Transverse colon (tissue), 4 donors: Measurements from ENCODE around the gene PLEKHA7. TPM values are rescaled to one million over a fixed set of nuclear protein-coding genes. Genes with fewer than 3 reads are reported as not detected.

Source experiments
- DNase-seq: peaks from one replicate; pipeline ENCODE4 v3.0.0-alpha.2; 2019
- H3K27ac ChIP-seq, 4 donors: fragments of 200-600 bp; sonication (generic); 2 replicates each; pipeline ENCODE4 v1.5.1; 2016 to 2018; ENCODE audit warnings: inconsistent platforms in 4 of 4
- H3K27me3 ChIP-seq: fragments of 200-600 bp; sonication (generic); 2 replicates; pipeline ENCODE4 v1.5.1; 2017; ENCODE audit warnings: inconsistent platforms
- H3K36me3 ChIP-seq, 4 donors: fragments of 200-600 bp; sonication (generic); 2 replicates each; pipeline ENCODE4 v1.5.1; 2017 to 2019; ENCODE audit warnings: inconsistent platforms in 4 of 4
- H3K4me1 ChIP-seq, 4 donors: fragments of 200-600 bp; sonication (generic); 2 replicates each; pipeline ENCODE4 v1.5.1; 2017 to 2020; ENCODE audit warnings: inconsistent platforms in 4 of 4
- H3K4me3 ChIP-seq, 4 donors: fragments of 200-600 bp; sonication (generic); 1 replicate in 1 of 4; 2 replicates in 3 of 4; pipeline versions ENCODE4 v1.5.1 to v1.6.1; 2017 to 2019; ENCODE audit warnings: inconsistent platforms in 4 of 4
- H3K9me3 ChIP-seq, 2 donors: fragments of 200-600 bp; sonication (generic); 2 replicates each; pipeline ENCODE4 v1.5.1; 2017 to 2019; ENCODE audit warnings: inconsistent platforms in 2 of 2
- EP300 ChIP-seq: sonication (generic); formaldehyde crosslinking; IDR thresholded peaks from one replicate; pipeline ENCODE4 v1.6.1; 2017; ENCODE audit warnings: antibody characterized with exemption, low read depth
- POLR2A ChIP-seq: fragments of 450-650 bp; IDR thresholded peaks from one replicate; pipeline ENCODE4 v1.6.1; 2016; ENCODE audit warnings: antibody characterized with exemption, mild to moderate bottlenecking, moderate library complexity
- POLR2AphosphoS5 ChIP-seq, 3 donors: sonication (generic); formaldehyde crosslinking; IDR thresholded peaks; one replicate each; pipeline ENCODE4 v1.6.1; 2016; ENCODE audit warnings: antibody characterized with exemption in 3 of 3
- WGBS, 2 donors: methylation state at CpG; one replicate each; pipeline ENCODE4 v1.1.5; 2018; ENCODE audit warnings: low coverage in 1 of 2; 5-methylcytosine and 5-hydroxymethylcytosine counted together
- in situ Hi-C, 4 donors: fragments of 200-750 bp; cut with MboI; loops; one replicate each; pipeline versions ENCODE4 v1.15.0 to v1.15.1; 2017; ENCODE audit warnings: low sequenced_read_pairs in 3 of 4, low pct_ligation_motif_present in 1 of 4, low pct_unique_long_range_greater_than_20kb in 1 of 4
- intact Hi-C: fragments of 100-400 bp; cut with DNase I; formaldehyde crosslinking; loops from one replicate; pipeline ENCODE4 v1.15.1; 2023; ENCODE audit warnings: low total_unique reads
- total RNA-seq, 4 donors: library from RNA; depleted of rRNA; stranded (reverse); fragments of >200 nt; gene quantifications; one replicate each; pipeline ENCODE4 v1.1.0, GENCODE V29; 2016
- TF ChIP-seq, protein P1 (sequence below), 5 experiments: fragments of 200-600 bp in 3 of 5; fragments of 450-650 bp in 2 of 5; sonication (generic) in 3 of 5; IDR thresholded peaks; 1 replicate in 2 of 5; 2 replicates in 3 of 5; pipeline ENCODE4 v1.5.1; 2016 to 2017; ENCODE audit warnings: antibody characterized with exemption in 5 of 5, inconsistent platforms in 3 of 5, mild to moderate bottlenecking in 2 of 5, moderate library complexity in 1 of 5

PLEKHA7 gene
- total RNA-seq, 4 donors from 2014 or later = 109 to 243 (median 114) TPM

DNA sequence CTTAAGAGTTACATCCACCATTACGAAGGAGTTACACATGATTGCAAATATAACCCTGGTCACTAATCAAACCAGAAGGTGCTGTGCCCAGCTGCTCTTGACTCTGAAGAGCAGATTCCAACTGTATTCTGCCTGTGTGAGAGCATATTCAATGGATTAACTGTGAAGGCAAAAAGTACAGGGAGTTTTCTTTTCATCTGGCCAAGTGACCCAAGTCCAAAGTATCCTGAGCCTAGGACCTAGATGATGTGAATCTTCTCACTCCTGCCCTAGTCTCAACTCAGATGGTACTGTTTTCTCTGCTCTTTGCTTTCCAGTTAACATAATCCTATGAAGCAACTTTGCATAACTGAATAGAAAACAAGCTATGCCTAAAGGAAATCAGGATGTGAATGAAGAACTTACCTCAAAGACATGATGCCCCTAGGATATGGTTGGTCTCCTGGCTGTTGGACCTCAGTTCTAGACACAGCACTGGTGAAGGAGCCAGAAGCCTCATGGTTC lies 169.9 kb downstream of the PLEKHA7 start:
- WGBS, 2 donors = 90% methylated on average over 1 of the region's 1 CpG; no CpG with 5 or more reads in 1 of the 2 donors
- intact Hi-C loops (no loop called here), in situ Hi-C loops (no loop called here)
- H3K27ac ChIP-seq = no peak overlapping the region
- H3K9me3 ChIP-seq = no peaks in the 10 kb centered on the region
- TF ChIP-seq POLR2A (no peak), POLR2AphosphoS5 (IDR thresholded peaks at IDR 0.05) (no peak), EP300 (no peak)
- TF ChIP-seq, protein P1, sequence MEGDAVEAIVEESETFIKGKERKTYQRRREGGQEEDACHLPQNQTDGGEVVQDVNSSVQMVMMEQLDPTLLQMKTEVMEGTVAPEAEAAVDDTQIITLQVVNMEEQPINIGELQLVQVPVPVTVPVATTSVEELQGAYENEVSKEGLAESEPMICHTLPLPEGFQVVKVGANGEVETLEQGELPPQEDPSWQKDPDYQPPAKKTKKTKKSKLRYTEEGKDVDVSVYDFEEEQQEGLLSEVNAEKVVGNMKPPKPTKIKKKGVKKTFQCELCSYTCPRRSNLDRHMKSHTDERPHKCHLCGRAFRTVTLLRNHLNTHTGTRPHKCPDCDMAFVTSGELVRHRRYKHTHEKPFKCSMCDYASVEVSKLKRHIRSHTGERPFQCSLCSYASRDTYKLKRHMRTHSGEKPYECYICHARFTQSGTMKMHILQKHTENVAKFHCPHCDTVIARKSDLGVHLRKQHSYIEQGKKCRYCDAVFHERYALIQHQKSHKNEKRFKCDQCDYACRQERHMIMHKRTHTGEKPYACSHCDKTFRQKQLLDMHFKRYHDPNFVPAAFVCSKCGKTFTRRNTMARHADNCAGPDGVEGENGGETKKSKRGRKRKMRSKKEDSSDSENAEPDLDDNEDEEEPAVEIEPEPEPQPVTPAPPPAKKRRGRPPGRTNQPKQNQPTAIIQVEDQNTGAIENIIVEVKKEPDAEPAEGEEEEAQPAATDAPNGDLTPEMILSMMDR (IDR thresholded peaks at IDR 0.05) = no peak
- H3K4me3 ChIP-seq = no peak overlapping the region
- no peaks in the 10 kb centered on the region for H3K27me3 ChIP-seq
- peaks cover 0 to 10% (median 2%) of the 10 kb centered on the region in 4 donors for H3K36me3 ChIP-seq
- H3K4me1 ChIP-seq = no peaks in the 10 kb centered on the region
- DNase-seq = no peak

DNA sequence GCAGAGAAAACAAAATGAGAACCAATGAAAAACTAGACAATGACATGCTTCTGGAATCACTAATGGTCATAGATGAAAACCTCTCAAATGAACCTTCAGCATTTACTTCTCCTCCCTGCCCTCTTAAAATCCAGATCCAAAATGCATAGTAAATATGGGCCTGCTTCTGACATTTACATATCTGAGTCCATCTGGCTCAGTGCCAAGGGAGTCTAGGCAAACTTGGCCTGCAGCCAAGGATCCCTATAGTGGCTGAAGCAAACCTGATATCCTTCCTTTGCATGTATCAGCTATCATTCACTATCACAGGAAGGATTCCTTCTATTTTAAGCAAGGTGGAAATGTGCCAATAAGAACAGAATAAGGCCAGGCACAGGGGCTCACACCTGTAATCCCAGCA lies 170.9 kb downstream of the PLEKHA7 start:
- H3K27me3 ChIP-seq = no peaks in the 10 kb centered on the region
- no peak overlapping the region for H3K4me3 ChIP-seq
- intact Hi-C loops = no loop called here
- no peaks in the 10 kb centered on the region for H3K9me3 ChIP-seq
- TF ChIP-seq POLR2A (no peak), POLR2AphosphoS5 (IDR thresholded peaks at IDR 0.05) (no peak), EP300 (no peak)
- TF ChIP-seq, protein P1 (IDR thresholded peaks at IDR 0.05) = no peak
- peaks cover 0 to 10% (median 2%) of the 10 kb centered on the region in 4 donors for H3K36me3 ChIP-seq
- in situ Hi-C loops = no loop called here
- DNase-seq = peak; percentile 13
- H3K27ac ChIP-seq = no peak overlapping the region
- H3K4me1 ChIP-seq = no peaks in the 10 kb centered on the region

- TF ChIP-seq POLR2AphosphoS5 (IDR thresholded peaks at IDR 0.05) = no peak
- TF ChIP-seq POLR2A = no peak
- TF ChIP-seq EP300 = no peak
- TF ChIP-seq, protein P1 (IDR thresholded peaks at IDR 0.05) = no peak
- WGBS, 2 donors = 100% methylated on average over 4 of the region's 4 CpGs; no CpG with 5 or more reads in 1 of the 2 donors
- DNase-seq = no peak
- H3K27ac ChIP-seq = no peak overlapping the region
- H3K4me3 ChIP-seq = no peak overlapping the region
- no peaks in the 10 kb centered on the region for H3K4me1 ChIP-seq
- intact Hi-C loops = no loop called here
- in situ Hi-C loops = no loop called here
- H3K36me3 ChIP-seq = peaks cover 0 to 10% (median 2%) of the 10 kb centered on the region in 4 donors
- no peaks in the 10 kb centered on the region for H3K27me3 ChIP-seq
- no peaks in the 10 kb centered on the region for H3K9me3 ChIP-seq
Measured at GRCh38 chr11:16841984-16842383, 172.2 kb downstream of the PLEKHA7 start.

DNA sequence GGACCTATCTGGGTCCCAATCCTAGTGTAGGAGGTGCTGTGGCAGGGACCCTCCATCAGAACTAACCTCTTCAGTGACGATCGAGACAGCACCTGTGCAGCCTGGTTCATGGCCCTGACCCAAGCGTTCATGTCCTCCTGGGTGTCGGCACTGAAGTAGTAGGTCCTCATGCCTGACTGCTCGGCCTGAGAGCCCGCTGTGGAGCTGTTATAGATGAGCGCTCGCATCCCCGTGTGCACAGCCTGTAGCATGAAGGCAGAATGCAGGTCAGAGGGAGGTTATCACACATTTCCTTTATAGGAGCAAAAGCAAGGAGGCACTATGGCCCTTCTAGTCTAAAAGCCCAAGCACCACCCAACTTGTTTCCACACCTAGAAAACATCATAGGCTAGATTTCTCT lies 172.7 kb downstream of the PLEKHA7 start:
- 96% methylated on average over 9 of the region's 9 CpGs; no CpG with 5 or more reads in 1 of the 2 donors for WGBS, 2 donors
- H3K36me3 ChIP-seq = peaks cover 0 to 10% (median 2%) of the 10 kb centered on the region in 4 donors
- in situ Hi-C loops (no loop called here), intact Hi-C loops (no loop called here)
- no peak overlapping the region for H3K4me3 ChIP-seq
- no peaks in the 10 kb centered on the region for H3K9me3 ChIP-seq
- no peak for TF ChIP-seq EP300
- no peak for TF ChIP-seq POLR2A
- no peak for TF ChIP-seq POLR2AphosphoS5 (IDR thresholded peaks at IDR 0.05)
- H3K27me3 ChIP-seq = no peaks in the 10 kb centered on the region
- no peak for DNase-seq
- H3K27ac ChIP-seq = no peak overlapping the region
- no peaks in the 10 kb centered on the region for H3K4me1 ChIP-seq

- Histone ChIP-seq H3K4me1 (no peaks in the 10 kb centered on the region), H3K36me3 (peaks cover 0 to 10% (median 2%) of the 10 kb centered on the region in 4 donors), H3K9me3 (no peaks in the 10 kb centered on the region), H3K27ac (no peak overlapping the region), H3K27me3 (no peaks in the 10 kb centered on the region), H3K4me3 (no peak overlapping the region)
- 83 to 88% methylated on average over 1 to 2 of the region's 2 CpGs for WGBS, 2 donors
- in situ Hi-C loops = no loop called here
- no peak for DNase-seq
- TF ChIP-seq EP300 (no peak), POLR2AphosphoS5 (IDR thresholded peaks at IDR 0.05) (no peak), POLR2A (no peak)
- TF ChIP-seq, protein P1 (IDR thresholded peaks at IDR 0.05) = no peak
- intact Hi-C loops = no loop called here
Measured at GRCh38 chr11:16840951-16841350, 173.3 kb downstream of the PLEKHA7 start.
